Measurements from ENCODE around the gene R3HDM2. TPM values are rescaled to one million over a fixed set of nuclear protein-coding genes. Genes with fewer than 3 reads are reported as not detected.

R3HDM2 gene
- total RNA-seq, 1 donor from 2014 or later: 57.3 TPM

GRCh38 chr12:57250956-57251355, 179.9 kb downstream of the R3HDM2 start, which contains the start of gene STAC3:
Gene STAC3, minus strand, starts transcription at chr12:57251187. Its CDS starts 1,551 bp downstream, at chr12:57249636.
- no peak for DNase-seq (ENCODE audit: low read depth, low spot score)
- TF ChIP-seq CTCF (conservative IDR thresholded peaks at IDR 0.05): no peak
- Mint-ChIP-seq H3K27ac (ENCODE audit: unreplicated experiment) (peak within 1 kb of the TSS; percentile 19), H3K36me3 (ENCODE audit: low read depth) (peaks cover 3% of the 10 kb centered on the region), H3K27me3 (ENCODE audit: low read depth) (no peaks in the 10 kb centered on the region), H3K9me3 (no peaks in the 10 kb centered on the region), H3K4me3 (no peak within 1 kb of the TSS), H3K4me1 (no peaks in the 10 kb centered on the region)

- TF ChIP-seq CTCF (conservative IDR thresholded peaks at IDR 0.05): no peak
- Mint-ChIP-seq H3K27me3 (ENCODE audit: low read depth) (no peaks in the 10 kb centered on the region), H3K27ac (ENCODE audit: unreplicated experiment) (peak overlapping the region; percentile 19), H3K4me1 (no peaks in the 10 kb centered on the region), H3K4me3 (no peak overlapping the region), H3K36me3 (ENCODE audit: low read depth) (no peaks in the 10 kb centered on the region), H3K9me3 (no peaks in the 10 kb centered on the region)
- DNase-seq (ENCODE audit: low read depth, low spot score): no peak
Observed at GRCh38 chr12:57250541-57250940, 180.3 kb downstream of the R3HDM2 start.

- Mint-ChIP-seq H3K27me3 (ENCODE audit: low read depth) (peaks cover 10% of the 10 kb centered on the region), H3K4me3 (no peak overlapping the region), H3K36me3 (ENCODE audit: low read depth) (no peaks in the 10 kb centered on the region), H3K9me3 (no peaks in the 10 kb centered on the region), H3K27ac (ENCODE audit: unreplicated experiment) (no peak overlapping the region), H3K4me1 (peaks cover 1% of the 10 kb centered on the region)
- no peak for DNase-seq (ENCODE audit: low read depth, low spot score)
- TF ChIP-seq CTCF (conservative IDR thresholded peaks at IDR 0.05): no peak
Observed at GRCh38 chr12:57248934-57249742, 181.7 kb downstream of the R3HDM2 start.

GRCh38 chr12:57247041-57247440, 183.8 kb downstream of the R3HDM2 start:
- TF ChIP-seq CTCF (conservative IDR thresholded peaks at IDR 0.05): no peak
- Mint-ChIP-seq H3K4me3 (no peak overlapping the region), H3K9me3 (no peaks in the 10 kb centered on the region), H3K27me3 (ENCODE audit: low read depth) (peaks cover 31% of the 10 kb centered on the region), H3K27ac (ENCODE audit: unreplicated experiment) (no peak overlapping the region), H3K4me1 (peaks cover 14% of the 10 kb centered on the region), H3K36me3 (ENCODE audit: low read depth) (no peaks in the 10 kb centered on the region)
- no peak for DNase-seq (ENCODE audit: low read depth, low spot score)

- peaks cover 58% of the 10 kb centered on the region for H3K27me3 Mint-ChIP-seq (ENCODE audit: low read depth)
- no peaks in the 10 kb centered on the region for H3K9me3 Mint-ChIP-seq
- H3K4me1 Mint-ChIP-seq: peaks cover 39% of the 10 kb centered on the region
- TF ChIP-seq CTCF (conservative IDR thresholded peaks at IDR 0.05): no peak
- no peak for DNase-seq (ENCODE audit: low read depth, low spot score)
- H3K27ac Mint-ChIP-seq (ENCODE audit: unreplicated experiment): no peak overlapping the region
- H3K4me3 Mint-ChIP-seq: peak overlapping the region; percentile 84
- H3K36me3 Mint-ChIP-seq (ENCODE audit: low read depth): no peaks in the 10 kb centered on the region
Observed at GRCh38 chr12:57244312-57244696, 186.5 kb downstream of the R3HDM2 start.
